Measurements from ENCODE around the gene ASB10. TPM values are rescaled to one million over a fixed set of nuclear protein-coding genes. Genes with fewer than 3 reads are reported as not detected.

ASB10 gene
- total RNA-seq = not detected in 2 replicates

GRCh38 chr7:151186640-151187408 is at the start of gene ASB10:
Gene ASB10 (minus strand): TSS chr7:151187250. CDS start chr7:151187130, 120 bp downstream.

GRCh38 chr7:151232091-151232916 is 45.3 kb upstream of the ASB10 start, which contains the start of gene CHPF2:
Gene CHPF2 (plus strand): TSS chr7:151232483. CDS start chr7:151234012, 1,529 bp downstream.

GRCh38 chr7:151226875-151227782 is 40.1 kb upstream of the ASB10 start, which contains the start of gene ABCF2:
Gene ABCF2 (minus strand): TSS chr7:151227205. CDS start chr7:151226458, 747 bp downstream.

GRCh38 chr7:151210087-151210854 is 23.2 kb upstream of the ASB10 start, which contains the start of gene H2BK1:
Gene H2BK1 (minus strand): TSS chr7:151210488. CDS start chr7:151210318, 170 bp downstream.

GRCh38 chr7:151167197-151167961 is 19.7 kb downstream of the ASB10 start, which contains the start of gene GBX1:
Gene GBX1 (minus strand): TSS chr7:151167694. CDS start chr7:151167548, 146 bp downstream.

Other genes starting within 250 kb of the ASB10 start
- gene KCNH2, start 208.9 kb downstream of the ASB10 start, total RNA-seq = not detected in 2 replicates
- 25.3 and 34.3 TPM in 2 replicates for gene NOS3, start 196.2 kb downstream of the ASB10 start, total RNA-seq
- not detected in 2 replicates for gene ATG9B, start 162.8 kb downstream of the ASB10 start, total RNA-seq
- gene ABCB8, start 158.8 kb downstream of the ASB10 start, total RNA-seq = 37.6 and 46.2 TPM in 2 replicates
- gene ASIC3, start 138.7 kb downstream of the ASB10 start, total RNA-seq = not detected in 2 replicates
- 11.5 and 16.9 TPM in 2 replicates for gene CDK5, start 129.4 kb downstream of the ASB10 start, total RNA-seq
- gene SLC4A2, start 127.7 kb downstream of the ASB10 start, total RNA-seq = 123 and 130 TPM in 2 replicates
- gene FASTK, start 106.4 kb downstream of the ASB10 start, total RNA-seq = 58.4 and 84.6 TPM in 2 replicates
- gene TMUB1, start 103.8 kb downstream of the ASB10 start, total RNA-seq = 35.4 and 40.9 TPM in 2 replicates
- gene AGAP3, start 100.8 kb downstream of the ASB10 start, total RNA-seq = 31.6 and 41.0 TPM in 2 replicates
- not detected in 2 replicates for gene GBX1, start 19.6 kb downstream of the ASB10 start, total RNA-seq
- not detected in 2 replicates for gene H2BK1, start 23.2 kb upstream of the ASB10 start, total RNA-seq
- gene ABCF2, start 40.0 kb upstream of the ASB10 start, total RNA-seq = 72.6 and 73.6 TPM in 2 replicates
- 66.8 and 70.4 TPM in 2 replicates for gene CHPF2, start 45.2 kb upstream of the ASB10 start, total RNA-seq
- 0.33 and 0.59 TPM in 2 replicates for gene SMARCD3, start 61.4 kb upstream of the ASB10 start, total RNA-seq
- 52.8 and 56.6 TPM in 2 replicates for gene NUB1, start 154.6 kb upstream of the ASB10 start, total RNA-seq
- not detected in 2 replicates for gene WDR86, start 222.8 kb upstream of the ASB10 start, total RNA-seq

Data from mammary microvascular endothelial cell (primary cell).